Endothelial cell of umbilical vein (primary cell): ENCODE results near the gene DLEU7. TPM values are rescaled to one million over a fixed set of nuclear protein-coding genes. Genes with fewer than 3 reads are reported as not detected.

Source experiments
- BruUV-seq: library from RNA; stranded (reverse); fragments of 400-500 nt; replicated peaks from 2 replicates; lab custom pipeline; 2021; lab: Mats Ljungman, UMichigan
- CTCF ChIA-PET: fragments of 300-600, 350-600 bp; sonication (Branson Sonifier 250); formaldehyde crosslinking; loops from one replicate; lab custom pipeline; 2021; ENCODE audit warnings: antibody characterized with exemption, inconsistent platforms; lab: Charles Lee
- POLR2A ChIA-PET: fragments of 300-600, 350-600 bp; sonication (Branson Sonifier 250); formaldehyde crosslinking; loops from one replicate; lab custom pipeline; 2021; ENCODE audit warnings: antibody characterized with exemption, inconsistent platforms; lab: Charles Lee
- DNase-seq: peaks from one replicate; pipeline ENCODE4 v3.0.0-alpha.2; 2011; ENCODE audit warnings: low read depth, low spot score
- FAIRE-seq: peaks from 2 replicates; lab custom pipeline; 2011; peaks lifted over from hg19 to GRCh38; lab: Jason Lieb, UNC
- H2AFZ ChIP-seq: 2 replicates; pipeline ENCODE4 v1.6.0; 2012; ENCODE audit warnings: low read depth, low read length, control low read depth, inconsistent platforms
- H3K27ac ChIP-seq: 2 replicates; pipeline ENCODE4 v1.5.1; 2011; ENCODE audit warnings: low read depth, mild to moderate bottlenecking, control low read depth, low read length, moderate library complexity; ENCODE audit not compliant: insufficient read depth
- H3K27me3 ChIP-seq, 2 experiments: 2 replicates each; pipeline versions ENCODE4 v1.6.0 to v1.6.1; 2011; ENCODE audit warnings: low read length in 2 of 2, mixed read lengths in 1 of 2; ENCODE audit not compliant: control insufficient read depth in 2 of 2, insufficient read depth in 2 of 2
- H3K36me3 ChIP-seq, 2 experiments: 2 replicates in 1 of 2; 3 replicates in 1 of 2; pipeline ENCODE4 v1.5.1; 2011; ENCODE audit warnings: low read length in 2 of 2, mild to moderate bottlenecking in 1 of 2, moderate library complexity in 1 of 2; ENCODE audit not compliant: control insufficient read depth in 2 of 2, insufficient read depth in 2 of 2; ENCODE audit errors: extremely low read depth in 1 of 2
- H3K4me1 ChIP-seq: 3 replicates; pipeline ENCODE4 v1.5.1; 2011; ENCODE audit warnings: mild to moderate bottlenecking, low read length; ENCODE audit not compliant: control insufficient read depth, insufficient read depth; ENCODE audit errors: extremely low read depth
- H3K4me2 ChIP-seq: 2 replicates; pipeline ENCODE4 v1.6.1; 2011; ENCODE audit warnings: low read length, control low read depth, mixed read lengths; ENCODE audit not compliant: insufficient read depth
- H3K4me3 ChIP-seq, 3 experiments: fragments of 200-600 bp in 1 of 3; sonication (generic), shearing (Covaris generic) in 1 of 3; replicated peaks in 1 of 3; 2 replicates each; pipeline ENCODE4 v1.5.1; 2011 to 2016; ENCODE audit warnings: control low read depth in 3 of 3, low read length in 3 of 3, mild to moderate bottlenecking in 2 of 3, inconsistent platforms in 1 of 3, low read depth in 1 of 3, moderate library complexity in 1 of 3; ENCODE audit not compliant: insufficient read depth in 1 of 3
- H3K79me2 ChIP-seq: 2 replicates; pipeline ENCODE4 v1.6.0; 2012; ENCODE audit warnings: low read length, inconsistent platforms; ENCODE audit not compliant: control insufficient read depth, insufficient read depth
- H3K9ac ChIP-seq: replicated peaks from 2 replicates; pipeline ENCODE3; 2011; ENCODE audit warnings: low read length, control low read depth; ENCODE audit not compliant: insufficient read depth; ENCODE audit errors: extremely low read depth
- H3K9me1 ChIP-seq: replicated peaks from 3 replicates; pipeline ENCODE4 v1.6.0; 2011; ENCODE audit warnings: mild to moderate bottlenecking, low read length; ENCODE audit not compliant: control insufficient read depth, insufficient read depth; ENCODE audit errors: extremely low read depth
- H3K9me3 ChIP-seq: replicated peaks from 2 replicates; pipeline ENCODE4 v1.5.1; 2012; ENCODE audit warnings: low read length, inconsistent platforms; ENCODE audit not compliant: control insufficient read depth, insufficient read depth
- H4K20me1 ChIP-seq: replicated peaks from 2 replicates; pipeline ENCODE3; 2011; ENCODE audit warnings: mild to moderate bottlenecking, low read length; ENCODE audit not compliant: control insufficient read depth, insufficient read depth; ENCODE audit errors: extremely low read depth
- CTCF ChIP-seq, 2 donors: IDR thresholded peaks; 1 replicate in 1 of 2; 2 replicates in 1 of 2; pipeline ENCODE4 v1.5.1; 2011; ENCODE audit warnings: low read length in 2 of 2, mild to moderate bottlenecking in 2 of 2, moderate library complexity in 2 of 2, control low read depth in 1 of 2, inconsistent platforms in 1 of 2, low read depth in 1 of 2; ENCODE audit not compliant: insufficient read depth in 1 of 2; ENCODE audit errors: extremely low read depth in 1 of 2
- EZH2 ChIP-seq: IDR thresholded peaks from 2 replicates; pipeline ENCODE4 v1.6.1; 2012; ENCODE audit warnings: borderline replicate concordance, low read depth, mild to moderate bottlenecking, moderate library complexity, low read length, inconsistent platforms; ENCODE audit not compliant: severe bottlenecking
- FOS ChIP-seq: IDR thresholded peaks from 2 replicates; pipeline ENCODE4 v1.6.1; 2011; ENCODE audit warnings: mild to moderate bottlenecking, low read length, moderate library complexity, borderline replicate concordance; ENCODE audit not compliant: insufficient read depth
- GATA2 ChIP-seq: IDR thresholded peaks from 2 replicates; pipeline ENCODE4 v1.7.0; 2011; ENCODE audit warnings: low read depth, mild to moderate bottlenecking, moderate library complexity, mixed read lengths, low read length; ENCODE audit not compliant: insufficient read length, insufficient read depth
- JUN ChIP-seq: IDR thresholded peaks from 2 replicates; pipeline ENCODE4 v1.6.1; 2011; ENCODE audit warnings: borderline replicate concordance, low read depth; ENCODE audit not compliant: insufficient read length, insufficient read depth
- MAX ChIP-seq: IDR thresholded peaks from 2 replicates; pipeline ENCODE4 v1.6.1; 2011; ENCODE audit not compliant: insufficient read depth, insufficient read length
- MYC ChIP-seq: IDR thresholded peaks from one replicate; pipeline ENCODE4 v1.6.1; 2011; ENCODE audit warnings: mild to moderate bottlenecking, low read depth, low read length
- POLR2A ChIP-seq: IDR thresholded peaks from 2 replicates; pipeline ENCODE4 v1.6.1; 2012; ENCODE audit warnings: low read depth, mild to moderate bottlenecking, control low read depth, low read length
- POLR2AphosphoS5 ChIP-seq: IDR thresholded peaks from 2 replicates; pipeline ENCODE4 v1.6.1; 2012; ENCODE audit warnings: low read depth, mild to moderate bottlenecking, control low read depth, low read length, moderate library complexity; ENCODE audit not compliant: insufficient read depth
- dilution Hi-C: fragments of 300-500 bp; cut with MboI; formaldehyde crosslinking; loops from one replicate; pipeline ENCODE4 v1.15.0; 2019; ENCODE audit warnings: low sequenced_read_pairs; ENCODE audit not compliant: extremely low pct_ligation_motif_present
- intact Hi-C: fragments of 100-400 bp; cut with micrococcal nuclease; formaldehyde crosslinking; loops from one replicate; pipeline ENCODE4 v1.10.0; 2022
- polyA plus RNA-seq, 4 experiments: library from polyadenylated mRNA; depleted of rRNA in 3 of 4; stranded (reverse) in 3 of 4; unstranded in 1 of 4; fragments of >200 nt; gene quantifications; 2 replicates each; pipeline versions ENCODE4 v1.2.1 to v1.2.3, GENCODE V29; 2011 to 2012; ENCODE audit warnings: missing spikeins in 1 of 4
- total RNA-seq: library from RNA; stranded (reverse); gene quantifications from 2 replicates; pipeline ENCODE4 v1.2.3, GENCODE V29; 2021

The DLEU7 gene
- total and polyA plus RNA-seq, 2 donors (not counting 3 experiments of a cell fraction or from before 2014, with no cell fraction given) = not detected

GRCh38 chr13:50829896-50830295 lies 13.6 kb downstream of the DLEU7 start:
- Histone ChIP-seq H3K4me3 (no peak overlapping the region), H3K36me3 (no peaks in the 10 kb centered on the region), H2AFZ (no peak overlapping the region), H3K79me2 (no peaks in the 10 kb centered on the region), H3K9ac (no peak overlapping the region), H3K27me3 (peaks cover 0 to 20% of the 10 kb centered on the region in 2 experiments), H4K20me1 (no peaks in the 10 kb centered on the region), H3K27ac (no peak overlapping the region), H3K9me1 (no peaks in the 10 kb centered on the region), H3K4me2 (no peak overlapping the region), H3K4me1 (no peaks in the 10 kb centered on the region), H3K9me3 (no peaks in the 10 kb centered on the region)
- FAIRE-seq = no peak
- DNase-seq = no peak
- ChIA-PET CTCF (interaction anchor here (1.2 to 1.6 kb wide), 2 partner anchors 12 to 705 kb away, joined by 3 to 4 read pairs; no protein-coding TSS in a partner anchor), POLR2A (no interaction called here)
- dilution Hi-C loops = no loop called here
- BruUV-seq = no TSS peak
- intact Hi-C loops = no loop called here
- TF ChIP-seq GATA2 = no peak
- no peak for TF ChIP-seq POLR2A
- TF ChIP-seq EZH2 = no peak
- no peak for TF ChIP-seq MAX
- TF ChIP-seq MYC = no peak
- TF ChIP-seq JUN = no peak
- TF ChIP-seq FOS = no peak
- TF ChIP-seq CTCF (IDR thresholded peaks at IDR 0.05; ENCODE audit: extremely low read depth in 1 of 2, insufficient read depth in 1 of 2, low read depth in 1 of 2, low read length in 2 of 2) = no peak
- no peak for TF ChIP-seq POLR2AphosphoS5
